ENCODE measurements around the gene KRT36.

DNA sequence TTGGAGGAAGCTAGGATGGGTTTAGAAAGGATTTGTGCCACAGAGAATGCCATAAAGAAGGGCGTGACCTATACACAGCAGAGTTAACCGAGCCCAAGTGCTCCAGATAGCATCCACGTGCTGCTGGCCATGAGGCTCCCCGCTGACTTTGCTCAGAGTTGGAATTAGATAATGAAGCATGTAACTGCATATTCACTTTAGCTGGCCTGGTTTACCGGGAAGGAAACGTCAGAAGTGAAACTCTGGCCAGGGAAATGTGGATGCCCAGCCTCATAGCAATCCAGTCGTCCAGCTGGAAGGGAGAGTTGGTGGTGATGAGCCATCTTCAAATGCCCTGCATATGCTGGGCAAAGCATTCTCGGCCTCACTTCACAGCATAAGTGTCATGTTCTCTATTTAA, 14.8 kb downstream of the KRT36 start:
- TF ChIP-seq POLR2AphosphoS5 (IDR thresholded peaks at IDR 0.05; ENCODE audit: low read depth, low read length) (no peak), REST (IDR thresholded peaks at IDR 0.05; ENCODE audit: insufficient read depth in 1 of 2, low read depth in 2 of 2, low read length in 2 of 2) (no peak), SIN3A (IDR thresholded peaks at IDR 0.05; ENCODE audit: borderline replicate concordance, insufficient read depth, low read length) (no peak), TAF1 (IDR thresholded peaks at IDR 0.05; ENCODE audit: borderline replicate concordance, insufficient read depth, low read length) (no peak), FOXP2 (optimal IDR thresholded peaks at IDR 0.05; ENCODE audit: borderline replicate concordance, extremely low read depth, extremely low read length, insufficient read depth) (no peak)

Measured in PFSK-1 (cell line).